IMR-90 (cell line): Measurements from ENCODE around the gene LGI4. TPM values are rescaled to one million over a fixed set of nuclear protein-coding genes. Genes with fewer than 3 reads are reported as not detected.

ENCODE experiments used
- ATAC-seq: fragments of 200-7000 bp; cut with Tn5 transposase; 2 replicates; pipeline ENCODE4 v1.9.1; 2020; ENCODE audit warnings: low read depth, mild to moderate bottlenecking, moderate library complexity
- BruUV-seq: library from RNA; stranded (reverse); fragments of 400-500 nt; replicated peaks from 2 replicates; lab custom pipeline; 2021; lab: Mats Ljungman, UMichigan
- CTCF ChIA-PET: fragments of 300-600 bp; formaldehyde crosslinking; extraction: SDS; loops from one replicate; lab custom pipeline; 2021; ENCODE audit warnings: antibody characterized with exemption; lab: Yijun Ruan, JAX
- POLR2A ChIA-PET: fragments of 300-600 bp; sonication (Branson Sonifier 250); formaldehyde crosslinking; loops from one replicate; lab custom pipeline; 2022; ENCODE audit warnings: antibody characterized with exemption; ENCODE audit not compliant: unreplicated experiment; lab: Charles Lee
- DNase-seq: peaks from one replicate; pipeline ENCODE4 v3.0.0; 2013
- H2AFZ ChIP-seq: replicated peaks from 2 replicates; pipeline ENCODE3; 2013; ENCODE audit warnings: low read length, mild to moderate bottlenecking; ENCODE audit not compliant: poor library complexity
- H2AK5ac ChIP-seq: 2 replicates; pipeline ENCODE4 v1.6.1; 2013; ENCODE audit warnings: low read depth, low read length, inconsistent platforms
- H2AK9ac ChIP-seq: replicated peaks from 2 replicates; pipeline ENCODE3; 2013; ENCODE audit warnings: mild to moderate bottlenecking, low read depth, low read length, moderate library complexity; ENCODE audit not compliant: poor library complexity
- H2BK120ac ChIP-seq: 2 replicates; pipeline ENCODE4 v1.6.1; 2013; ENCODE audit warnings: low read depth, low read length, inconsistent platforms
- H2BK15ac ChIP-seq: 3 replicates; pipeline ENCODE4 v1.6.1; 2013; ENCODE audit warnings: low read depth, low read length, inconsistent platforms
- H2BK20ac ChIP-seq: 2 replicates; pipeline ENCODE4 v1.6.1; 2013; ENCODE audit warnings: low read depth, mild to moderate bottlenecking, inconsistent platforms, low read length, moderate library complexity
- H2BK5ac ChIP-seq: 2 replicates; pipeline ENCODE4 v1.6.1; 2013; ENCODE audit warnings: mild to moderate bottlenecking, low read depth, low read length, inconsistent platforms; ENCODE audit not compliant: poor library complexity, severe bottlenecking
- H3K14ac ChIP-seq: replicated peaks from 2 replicates; pipeline ENCODE4 v1.6.1; 2013; ENCODE audit warnings: low read depth, low read length, inconsistent platforms
- H3K18ac ChIP-seq: 2 replicates; pipeline ENCODE4 v1.6.1; 2013; ENCODE audit warnings: low read depth, low read length, control low read depth
- H3K23ac ChIP-seq: 2 replicates; pipeline ENCODE4 v1.6.1; 2013; ENCODE audit warnings: low read depth, low read length, inconsistent platforms
- H3K27ac ChIP-seq: 2 replicates; pipeline ENCODE4 v1.5.1; 2013; ENCODE audit warnings: mild to moderate bottlenecking, control low read depth, low read length; ENCODE audit not compliant: insufficient read depth
- H3K27me3 ChIP-seq: 2 replicates; pipeline ENCODE4 v1.6.1; 2013; ENCODE audit warnings: low read length; ENCODE audit not compliant: control insufficient read depth, insufficient read depth
- H3K36me3 ChIP-seq: 2 replicates; pipeline ENCODE4 v1.6.1; 2013; ENCODE audit warnings: low read length, mixed read lengths; ENCODE audit not compliant: control insufficient read depth, insufficient read depth
- H3K4ac ChIP-seq: 2 replicates; pipeline ENCODE4 v1.6.1; 2013; ENCODE audit warnings: low read depth, low read length, inconsistent platforms
- H3K4me1 ChIP-seq: 2 replicates; pipeline ENCODE4 v1.6.1; 2013; ENCODE audit warnings: low read length, mixed read lengths; ENCODE audit not compliant: control insufficient read depth, insufficient read depth
- H3K4me2 ChIP-seq: 2 replicates; pipeline ENCODE4 v1.6.1; 2013; ENCODE audit warnings: low read depth, mild to moderate bottlenecking, control low read depth, low read length, moderate library complexity
- H3K4me3 ChIP-seq: 2 replicates; pipeline ENCODE4 v1.5.1; 2013; ENCODE audit warnings: low read depth, mild to moderate bottlenecking, control low read depth, low read length, moderate library complexity; ENCODE audit not compliant: insufficient read depth
- H3K56ac ChIP-seq: 2 replicates; pipeline ENCODE4 v1.6.1; 2013; ENCODE audit warnings: low read length, inconsistent platforms; ENCODE audit not compliant: insufficient read depth; ENCODE audit errors: extremely low read depth
- H3K79me1 ChIP-seq, 2 experiments: 2 replicates each; pipeline ENCODE4 v1.6.1; 2013; ENCODE audit warnings: low read length in 2 of 2, inconsistent platforms in 1 of 2, low read depth in 1 of 2
- H3K9ac ChIP-seq: 2 replicates; pipeline ENCODE4 v1.6.1; 2013; ENCODE audit warnings: low read depth, low read length, control low read depth
- H3K9me1 ChIP-seq: 2 replicates; pipeline ENCODE4 v1.6.1; 2013; ENCODE audit warnings: low read length, inconsistent platforms; ENCODE audit not compliant: insufficient read depth
- H3K9me3 ChIP-seq: 2 replicates; pipeline ENCODE4 v1.6.1; 2013; ENCODE audit warnings: low read length; ENCODE audit not compliant: control insufficient read depth, insufficient read depth
- H4K20me1 ChIP-seq: 2 replicates; pipeline ENCODE4 v1.6.1; 2013; ENCODE audit warnings: low read length, inconsistent platforms; ENCODE audit not compliant: insufficient read depth
- H4K5ac ChIP-seq: 2 replicates; pipeline ENCODE4 v1.6.1; 2013; ENCODE audit warnings: mild to moderate bottlenecking, low read depth, low read length, control low read depth
- H4K8ac ChIP-seq, 2 experiments: 2 replicates each; pipeline ENCODE4 v1.6.1; 2013; ENCODE audit warnings: low read depth in 2 of 2, low read length in 2 of 2, control low read depth in 1 of 2, inconsistent platforms in 1 of 2
- H4K91ac ChIP-seq: 2 replicates; pipeline ENCODE4 v1.6.1; 2013; ENCODE audit warnings: low read depth, low read length, inconsistent platforms; ENCODE audit not compliant: insufficient read depth
- BHLHE40 ChIP-seq: fragments of 150-350 bp; IDR thresholded peaks from 2 replicates; pipeline ENCODE4 v1.6.1; 2016; ENCODE audit warnings: mild to moderate bottlenecking, low read depth, low read length
- CEBPB ChIP-seq: IDR thresholded peaks from 2 replicates; pipeline ENCODE4 v1.6.1; 2012; ENCODE audit warnings: low read depth, low read length, improper control_type of control experiment
- CTCF ChIP-seq: conservative IDR thresholded peaks from 2 replicates; pipeline ENCODE4 v1.5.1; 2012; ENCODE audit warnings: mild to moderate bottlenecking, low read depth, low read length, improper control_type of control experiment
- FOS ChIP-seq: fragments of 150-350 bp; IDR thresholded peaks from 2 replicates; pipeline ENCODE4 v1.6.1; 2016; ENCODE audit warnings: low read depth, low read length
- NFE2L2 ChIP-seq: fragments of 150-350 bp; IDR thresholded peaks from 2 replicates; pipeline ENCODE4 v1.6.1; 2016; ENCODE audit warnings: low read depth, mild to moderate bottlenecking, low read length
- RAD21 ChIP-seq: IDR thresholded peaks from 2 replicates; pipeline ENCODE4 v1.6.1; 2012; ENCODE audit warnings: low read length, improper control_type of control experiment
- RCOR1 ChIP-seq: IDR thresholded peaks from 2 replicates; pipeline ENCODE4 v1.6.1; 2012; ENCODE audit warnings: mild to moderate bottlenecking, low read length, improper control_type of control experiment; ENCODE audit not compliant: insufficient replicate concordance
- WGBS, 2 experiments: methylation state at CpG; one replicate each; pipeline versions ENCODE4 v1.1.5 to v1.1.7; 2013; ENCODE audit warnings: missing lambda C conversion rate in 2 of 2; ENCODE audit not compliant: insufficient read length in 1 of 2; ENCODE audit errors: extremely low coverage in 2 of 2; 5-methylcytosine and 5-hydroxymethylcytosine counted together
- dilution Hi-C: fragments of 300-500 bp; cut with HindIII; formaldehyde crosslinking; loops from one replicate; pipeline ENCODE4 v1.14.3; 2018; ENCODE audit warnings: low sequenced_read_pairs; ENCODE audit not compliant: unreplicated experiment
- in situ Hi-C: fragments of 300-500 bp; cut with MboI; formaldehyde crosslinking; loops from 3 replicates; pipeline ENCODE4 v1.14.3; 2019; ENCODE audit warnings: low sequenced_read_pairs, inconsistent platforms, mixed read lengths
- intact Hi-C: fragments of 100-400 bp; cut with micrococcal nuclease; formaldehyde crosslinking; loops from 2 replicates; pipeline ENCODE4 v1.10.0; 2022
- polyA plus RNA-seq, 3 experiments: library from polyadenylated mRNA; depleted of rRNA; stranded (reverse); fragments of >200 nt; gene quantifications; 2 replicates each; pipeline ENCODE4 v1.2.3, GENCODE V29; 2012; ENCODE audit warnings: low replicate concordance in 1 of 3
- total RNA-seq: library from RNA; depleted of rRNA; stranded (reverse); fragments of >200 nt; gene quantifications from 2 replicates; pipeline ENCODE4 v1.2.3, GENCODE V29; 2012
- TF ChIP-seq, protein P1 (sequence below): fragments of 150-350 bp; IDR thresholded peaks from 2 replicates; pipeline ENCODE4 v1.6.1; 2016; ENCODE audit warnings: low read depth, mild to moderate bottlenecking, low read length, moderate library complexity, borderline replicate concordance

LGI4 gene
- total and polyA plus RNA-seq, 2 of the 4 experiments (the other 2 are of a cell fraction), result 0.10 TPM; not detected in 1

DNA sequence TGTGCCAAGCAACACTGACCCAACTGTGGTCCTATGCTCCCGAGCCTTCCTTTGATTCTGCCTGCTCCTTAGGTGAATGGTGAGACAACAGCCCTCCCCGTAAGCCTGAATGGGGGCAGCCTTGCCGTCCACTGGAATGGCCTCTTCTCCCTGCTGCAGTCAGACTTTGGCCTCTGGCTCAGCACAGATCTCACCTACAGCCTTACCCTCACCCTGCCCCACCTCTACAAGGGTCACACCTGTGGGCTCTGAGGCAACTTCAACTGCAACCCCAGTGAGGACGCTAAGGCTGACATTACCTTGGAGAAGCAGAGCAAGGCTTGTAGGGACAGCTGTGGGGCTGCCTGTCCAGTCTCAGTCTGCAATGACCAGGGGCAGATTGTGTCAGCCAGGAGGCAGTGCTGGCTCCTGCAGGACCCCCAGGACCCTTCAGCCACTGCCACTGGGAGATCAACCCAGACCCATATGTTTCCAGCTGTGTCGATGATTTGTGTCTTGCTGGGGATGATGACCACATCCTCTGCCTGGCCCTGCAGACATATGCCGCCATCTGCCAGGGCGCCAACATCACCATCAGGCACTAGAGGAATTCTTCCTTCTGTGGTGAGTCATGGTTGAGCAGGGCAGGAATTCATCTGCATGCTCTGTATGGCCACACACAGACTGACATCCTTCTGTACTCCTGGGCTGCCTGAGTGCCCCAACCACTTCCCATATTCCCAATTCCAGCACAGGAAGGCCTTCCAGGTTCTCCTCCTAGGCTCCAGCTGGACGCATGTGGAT lies 46.5 kb downstream of the LGI4 start:
- peak overlapping the region; percentile 60 for H2AFZ ChIP-seq
- peak; percentile 87 for DNase-seq
- H3K4me2 ChIP-seq, result no peak overlapping the region
- intact Hi-C loops (no loop called here), in situ Hi-C loops (no loop called here), dilution Hi-C loops (no loop called here)
- H2BK5ac ChIP-seq, result peak overlapping the region; percentile 43
- H4K20me1 ChIP-seq, result no peaks in the 10 kb centered on the region
- ChIA-PET POLR2A (no interaction called here), CTCF (interaction anchor here (0.6 to 1.4 kb wide), 2 partner anchors 44 to 379 kb away, joined by 3 to 4 read pairs; no protein-coding TSS in a partner anchor)
- H2AK5ac ChIP-seq, result peak overlapping the region; percentile 73
- no peak overlapping the region for H3K9ac ChIP-seq
- peak overlapping the region; percentile 80 for H3K4ac ChIP-seq
- ATAC-seq, result peak; percentile 93
- H2BK120ac ChIP-seq, result peak overlapping the region; percentile 87
- H3K4me1 ChIP-seq, result peaks cover 3% of the 10 kb centered on the region
- peak overlapping the region; percentile 37; the same call in 1 of the 2 replicates for H3K14ac ChIP-seq
- WGBS, 2 experiments, result 100% methylated on average over 1 of the region's 8 CpGs; no CpG with 5 or more reads in 1 of the 2 experiments
- H2BK20ac ChIP-seq, result peak overlapping the region; percentile 65; the same call in 1 of the 2 replicates
- H3K4me3 ChIP-seq, result no peak overlapping the region
- no peak overlapping the region; the same call in 1 of the 2 replicates for H3K27ac ChIP-seq
- H3K9me1 ChIP-seq, result peaks cover 7% of the 10 kb centered on the region
- H4K8ac ChIP-seq, result peak overlapping the region in 1 of 2 experiments; percentile 61; a peak in 1 of 4 replicates
- H4K91ac ChIP-seq, result peak overlapping the region; percentile 71
- H2AK9ac ChIP-seq, result peak overlapping the region; percentile 87
- TF ChIP-seq RCOR1 (peak; percentile 59), FOS (peak; percentile 84), BHLHE40 (peak; percentile 52), CEBPB (peak; percentile 54), RAD21 (no peak), CTCF (no peak), NFE2L2 (0 out of 2 replicates have a peak, but pooled peaks have one; percentile 8)
- TF ChIP-seq, protein P1, sequence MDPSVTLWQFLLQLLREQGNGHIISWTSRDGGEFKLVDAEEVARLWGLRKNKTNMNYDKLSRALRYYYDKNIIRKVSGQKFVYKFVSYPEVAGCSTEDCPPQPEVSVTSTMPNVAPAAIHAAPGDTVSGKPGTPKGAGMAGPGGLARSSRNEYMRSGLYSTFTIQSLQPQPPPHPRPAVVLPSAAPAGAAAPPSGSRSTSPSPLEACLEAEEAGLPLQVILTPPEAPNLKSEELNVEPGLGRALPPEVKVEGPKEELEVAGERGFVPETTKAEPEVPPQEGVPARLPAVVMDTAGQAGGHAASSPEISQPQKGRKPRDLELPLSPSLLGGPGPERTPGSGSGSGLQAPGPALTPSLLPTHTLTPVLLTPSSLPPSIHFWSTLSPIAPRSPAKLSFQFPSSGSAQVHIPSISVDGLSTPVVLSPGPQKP, result no peak
- no peaks in the 10 kb centered on the region for H3K27me3 ChIP-seq
- no peaks in the 10 kb centered on the region for H3K9me3 ChIP-seq
- no peaks in the 10 kb centered on the region for H3K36me3 ChIP-seq
- 0 out of 2 replicates have a peak overlapping the region, but pooled peaks have one; percentile 5 for H3K23ac ChIP-seq
- BruUV-seq, result no TSS peak
- no peaks in the 10 kb centered on the region for H3K79me1 ChIP-seq
- peak overlapping the region; percentile 12; the same call in 1 of the 2 replicates for H3K18ac ChIP-seq
- H2BK15ac ChIP-seq, result peak overlapping the region; percentile 44; the same call in 1 of the 3 replicates
- no peak overlapping the region for H3K56ac ChIP-seq
- H4K5ac ChIP-seq, result peak overlapping the region; percentile 1; the same call in 1 of the 2 replicates
